Activated CD4-positive, alpha-beta T cell treated with anti-CD3 and anti-CD28 coated beads, Interleukin-2, amount 10 ng/mL, durations not matched to agents 7 days and 5 days (primary cell): ENCODE results near the gene DUSP28. TPM values are rescaled to one million over a fixed set of nuclear protein-coding genes. Genes with fewer than 3 reads are reported as not detected.
A peak's percentile ranks its signal among the peaks of the same experiment; 100 is the strongest.
"Not testable (repeated sequence)": the region's sequence is repeated elsewhere in the genome, so short reads cannot be mapped to it uniquely, and the experiment has no call there.

Source experiments
- CTCF ChIA-PET: fragments of 350-600 bp; sonication (Branson Sonifier 250); formaldehyde crosslinking; loops from one replicate; lab custom pipeline; 2021; ENCODE audit warnings: antibody characterized with exemption; lab: Charles Lee
- POLR2A ChIA-PET: fragments of 350-600 bp; sonication (Branson Sonifier 250); formaldehyde crosslinking; loops from one replicate; lab custom pipeline; 2021; ENCODE audit warnings: antibody characterized with exemption; lab: Charles Lee
- DNase-seq: peaks from one replicate; pipeline ENCODE4 v3.0.0-alpha.2; 2020
- H3K27ac Mint-ChIP-seq: one replicate; pipeline ENCODE4 v1.8.0; 2021; ENCODE audit warnings: mild to moderate bottlenecking, moderate library complexity, mixed read lengths
- H3K27me3 Mint-ChIP-seq: one replicate; pipeline ENCODE4 v1.8.0; 2021; ENCODE audit warnings: mixed read lengths
- H3K36me3 Mint-ChIP-seq: one replicate; pipeline ENCODE4 v1.8.0; 2021; ENCODE audit warnings: low read depth, mixed read lengths
- H3K4me1 Mint-ChIP-seq: one replicate; pipeline ENCODE4 v1.8.0; 2021; ENCODE audit warnings: mixed read lengths
- H3K4me3 Mint-ChIP-seq: one replicate; pipeline ENCODE4 v1.8.0; 2021; ENCODE audit warnings: mild to moderate bottlenecking, moderate library complexity, mixed read lengths
- H3K9me3 Mint-ChIP-seq: one replicate; pipeline ENCODE4 v1.8.0; 2021; ENCODE audit warnings: mixed read lengths
- total RNA-seq, 2 experiments: library from RNA; stranded (reverse); gene quantifications; one replicate each; pipeline ENCODE4 v1.2.3, GENCODE V29; 2021

Gene DUSP28
- total RNA-seq, 2 experiments from 2014 or later = 9.6 to 11.6 TPM

DNA sequence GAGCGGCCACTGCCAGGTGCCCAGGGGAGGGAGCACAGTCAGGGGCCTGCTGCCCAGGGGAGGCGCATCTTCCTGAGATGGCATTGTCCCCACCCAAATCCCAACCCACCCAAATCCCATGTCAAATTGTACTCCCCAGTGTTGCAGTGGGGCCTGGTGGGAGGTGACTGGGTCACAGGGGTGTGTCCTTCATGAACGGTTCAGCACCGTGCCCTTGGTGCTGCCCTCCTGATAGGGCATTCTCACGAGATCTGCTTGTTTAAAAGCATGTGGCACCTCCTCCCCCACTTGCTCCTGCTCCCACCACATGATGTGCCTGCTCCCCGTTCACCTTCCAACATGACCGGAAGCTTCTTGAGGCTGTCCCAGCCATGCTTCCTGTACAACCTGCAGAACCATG lies 30.0 kb upstream of the DUSP28 start:
- Mint-ChIP-seq H3K27me3 (no peaks in the 10 kb centered on the region), H3K4me1 (no peaks in the 10 kb centered on the region), H3K9me3 (peaks cover 51% of the 10 kb centered on the region), H3K4me3 (no peak overlapping the region), H3K27ac (no peak overlapping the region), H3K36me3 (peaks cover 89% of the 10 kb centered on the region)
- POLR2A ChIA-PET = no interaction called here
- CTCF ChIA-PET = no interaction called here
- no peak for DNase-seq

DNA sequence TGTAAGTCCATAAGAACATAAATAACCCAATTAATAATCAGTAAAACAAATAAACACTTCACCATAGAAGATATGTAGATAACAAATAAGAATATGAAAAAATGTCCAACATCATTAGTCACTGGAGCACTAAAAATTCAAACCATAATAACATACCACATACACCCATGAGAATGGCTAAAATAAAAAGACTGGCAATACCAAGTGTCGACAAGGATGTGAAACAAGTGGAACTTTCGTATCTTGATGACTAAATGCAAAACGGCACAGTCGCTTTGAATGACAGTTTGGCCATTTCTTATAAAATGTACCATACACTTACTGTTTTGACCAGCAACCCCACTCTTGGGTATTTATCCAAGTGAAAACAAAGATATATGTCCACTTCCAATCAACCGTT lies 29.1 kb upstream of the DUSP28 start:
- ChIA-PET CTCF (no interaction called here), POLR2A (no interaction called here)
- no peaks in the 10 kb centered on the region for H3K27me3 Mint-ChIP-seq
- H3K36me3 Mint-ChIP-seq = peaks cover 86% of the 10 kb centered on the region
- H3K4me3 Mint-ChIP-seq = no peak overlapping the region
- H3K4me1 Mint-ChIP-seq = no peaks in the 10 kb centered on the region
- no peak overlapping the region for H3K27ac Mint-ChIP-seq
- H3K9me3 Mint-ChIP-seq = peaks cover 46% of the 10 kb centered on the region
- no peak for DNase-seq

DNA sequence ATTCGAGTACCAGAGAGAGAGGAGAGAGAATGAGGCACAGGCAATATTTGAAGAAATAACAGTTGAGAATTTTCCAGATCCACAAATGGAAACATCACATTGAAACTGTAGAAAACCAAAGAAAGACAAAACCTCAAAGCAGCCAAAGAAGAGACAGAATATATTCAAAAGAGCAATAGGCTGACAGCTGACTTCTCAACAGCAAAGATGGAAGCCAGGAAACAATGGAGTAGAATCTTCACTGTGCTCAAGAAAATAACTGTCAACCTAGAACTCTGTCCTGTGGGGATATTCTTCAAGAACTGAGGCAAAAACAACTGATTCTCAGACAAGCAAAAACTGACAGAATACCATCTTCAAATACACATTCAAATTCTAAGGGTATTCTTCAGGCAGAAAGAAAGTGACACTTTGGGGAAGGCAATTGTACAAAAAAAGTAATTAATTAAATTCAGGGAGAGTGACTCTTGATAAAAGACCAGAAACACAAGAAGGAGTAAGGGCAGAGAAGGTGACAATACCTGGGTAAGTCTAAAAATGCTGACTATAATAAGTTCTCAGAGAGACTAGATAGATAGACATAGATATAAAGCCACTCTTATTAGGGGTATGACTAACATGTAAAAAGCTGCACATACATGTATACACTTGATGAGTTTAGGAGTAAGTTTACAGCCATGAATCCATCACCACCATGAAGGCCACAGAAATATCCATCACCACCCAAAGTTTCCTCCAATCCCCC lies 28.0 kb upstream of the DUSP28 start:
- ChIA-PET CTCF (no interaction called here), POLR2A (no interaction called here)

DNA sequence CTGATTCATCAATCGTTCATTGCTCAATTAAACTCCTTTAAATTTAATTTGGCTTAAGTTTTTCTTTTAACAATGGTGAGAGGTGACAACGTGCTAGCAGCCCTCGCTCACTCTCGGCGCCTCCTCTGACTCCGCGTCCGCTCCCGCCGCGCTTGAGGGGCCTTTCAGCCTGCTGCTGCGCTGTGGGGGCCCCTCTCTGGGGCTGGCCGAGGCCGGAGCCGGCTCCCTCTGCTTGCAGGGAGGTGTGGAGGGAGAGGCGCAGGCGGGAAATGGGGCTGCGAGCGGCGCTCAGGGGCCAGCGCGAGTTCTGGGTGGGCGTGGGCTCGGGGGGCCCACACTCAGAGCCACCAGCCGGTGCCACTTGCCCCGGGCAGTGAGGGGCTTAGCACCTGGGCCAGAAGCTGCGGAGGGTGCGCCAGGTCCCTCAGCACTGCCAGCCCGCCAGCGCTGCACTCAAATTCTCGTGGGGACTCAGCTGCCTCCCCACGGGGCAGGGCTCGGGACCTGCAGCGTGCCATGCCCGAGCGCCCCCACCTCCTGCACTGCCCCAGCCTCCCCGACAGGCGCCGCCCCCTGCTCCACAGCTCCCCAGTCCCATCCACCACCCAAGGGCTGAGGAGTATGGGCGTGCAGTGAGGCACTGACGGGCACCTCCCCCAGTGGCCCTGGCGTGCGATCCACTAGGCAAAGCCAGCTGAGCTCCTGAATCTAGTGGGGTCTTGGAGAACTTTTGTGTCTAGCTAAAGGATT lies 22.0 kb upstream of the DUSP28 start:
- H3K27ac Mint-ChIP-seq = no peak overlapping the region
- H3K4me3 Mint-ChIP-seq = no peak overlapping the region
- H3K27me3 Mint-ChIP-seq = no peaks in the 10 kb centered on the region
- ChIA-PET POLR2A (no interaction called here), CTCF (no interaction called here)
- peaks cover 55% of the 10 kb centered on the region for H3K36me3 Mint-ChIP-seq
- no peaks in the 10 kb centered on the region for H3K4me1 Mint-ChIP-seq
- peaks cover 4% of the 10 kb centered on the region for H3K9me3 Mint-ChIP-seq
- no peak for DNase-seq

More for the DNA sequence above, 28.0 kb upstream of the DUSP28 start:
- no peak overlapping the region for H3K27ac Mint-ChIP-seq
- H3K4me1 Mint-ChIP-seq = no peaks in the 10 kb centered on the region
- H3K27me3 Mint-ChIP-seq = no peaks in the 10 kb centered on the region
- peaks cover 39% of the 10 kb centered on the region for H3K9me3 Mint-ChIP-seq
- peaks cover 75% of the 10 kb centered on the region for H3K36me3 Mint-ChIP-seq
- H3K4me3 Mint-ChIP-seq = no peak overlapping the region
- DNase-seq = no peak

DNA sequence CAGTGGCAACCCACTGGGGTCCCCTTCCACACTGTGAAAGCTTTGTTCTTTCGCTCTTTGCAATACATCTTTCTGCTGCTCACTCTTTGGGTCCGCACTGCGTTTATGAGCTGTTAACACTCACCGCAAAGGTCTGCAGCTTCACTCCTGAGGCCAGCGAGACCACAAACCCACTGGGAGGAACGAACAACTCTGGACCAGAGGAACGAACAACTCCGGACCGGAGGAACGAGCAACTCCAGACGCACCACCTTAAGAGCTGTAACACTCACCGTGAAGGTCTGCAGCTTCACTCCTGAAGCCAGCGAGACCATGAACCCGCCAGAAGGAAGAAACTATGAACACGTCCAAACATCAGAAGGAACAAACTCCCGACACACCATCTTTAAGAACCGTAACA lies 21.1 kb upstream of the DUSP28 start:
- POLR2A ChIA-PET = not testable (repeated sequence)
- CTCF ChIA-PET = interaction anchor here (0.6 kb wide), 1 partner anchor 43 kb away, joined by 6 read pairs; no protein-coding TSS in a partner anchor

DNA sequence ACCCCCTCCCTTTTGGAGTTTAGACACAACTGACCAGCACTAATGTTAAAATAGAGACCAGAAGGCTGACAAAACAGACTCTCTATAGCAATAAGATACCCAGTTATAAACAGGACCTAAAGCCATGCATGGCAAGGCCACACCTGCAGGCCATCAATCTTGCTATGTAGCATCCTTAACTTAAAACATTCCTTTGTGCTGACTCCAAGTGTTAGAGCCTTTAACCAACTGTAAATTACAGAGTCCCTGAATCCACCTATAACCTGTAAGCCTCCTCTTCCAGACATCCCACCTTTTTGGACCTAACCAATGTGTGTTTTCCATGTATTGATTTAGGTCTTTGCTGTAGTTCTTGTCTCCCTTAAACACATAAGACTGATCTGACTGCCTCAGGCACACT lies 20.3 kb upstream of the DUSP28 start:
- Mint-ChIP-seq H3K27ac (no peak overlapping the region), H3K27me3 (no peaks in the 10 kb centered on the region), H3K9me3 (no peaks in the 10 kb centered on the region), H3K36me3 (peaks cover 48% of the 10 kb centered on the region), H3K4me1 (no peaks in the 10 kb centered on the region), H3K4me3 (no peak overlapping the region)
- CTCF ChIA-PET = no interaction called here
- DNase-seq = no peak
- POLR2A ChIA-PET = no interaction called here

More for the DNA sequence above, 21.1 kb upstream of the DUSP28 start:
- not testable (repeated sequence) for H3K9me3 Mint-ChIP-seq, H3K27ac Mint-ChIP-seq, H3K27me3 Mint-ChIP-seq, H3K4me1 Mint-ChIP-seq, H3K4me3 Mint-ChIP-seq, DNase-seq
- peaks cover 51% of the 10 kb centered on the region for H3K36me3 Mint-ChIP-seq

DNA sequence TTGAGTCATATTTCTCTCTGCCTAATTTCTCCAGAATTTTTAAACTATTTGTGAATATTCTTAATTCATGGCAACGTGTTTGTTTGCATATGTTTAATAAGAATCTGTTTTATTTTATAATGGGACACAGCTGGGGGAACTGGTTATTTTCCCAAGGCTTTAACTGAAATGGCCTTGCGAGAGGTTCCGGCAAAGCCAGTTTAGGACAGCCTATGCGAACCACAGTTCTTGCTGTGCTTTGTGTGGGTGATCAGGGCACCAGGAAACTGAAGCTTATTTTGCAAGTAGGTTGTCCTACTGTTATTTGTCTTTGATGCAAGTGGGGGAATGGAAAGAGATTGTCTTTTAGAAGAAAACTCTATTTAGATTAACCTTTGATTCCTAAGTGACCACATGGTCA lies 8.9 kb upstream of the DUSP28 start:
- Mint-ChIP-seq H3K36me3 (peaks cover 40% of the 10 kb centered on the region), H3K4me1 (peaks cover 3% of the 10 kb centered on the region), H3K27me3 (no peaks in the 10 kb centered on the region), H3K4me3 (no peak overlapping the region), H3K27ac (no peak overlapping the region), H3K9me3 (peaks cover 13% of the 10 kb centered on the region)
- DNase-seq = no peak
- ChIA-PET POLR2A (no interaction called here), CTCF (interaction anchor here (0.6 to 5.4 kb wide), 3 partner anchors 12 to 1134 kb away, joined by 3 to 29 read pairs (median 3); no protein-coding TSS in a partner anchor)

DNA sequence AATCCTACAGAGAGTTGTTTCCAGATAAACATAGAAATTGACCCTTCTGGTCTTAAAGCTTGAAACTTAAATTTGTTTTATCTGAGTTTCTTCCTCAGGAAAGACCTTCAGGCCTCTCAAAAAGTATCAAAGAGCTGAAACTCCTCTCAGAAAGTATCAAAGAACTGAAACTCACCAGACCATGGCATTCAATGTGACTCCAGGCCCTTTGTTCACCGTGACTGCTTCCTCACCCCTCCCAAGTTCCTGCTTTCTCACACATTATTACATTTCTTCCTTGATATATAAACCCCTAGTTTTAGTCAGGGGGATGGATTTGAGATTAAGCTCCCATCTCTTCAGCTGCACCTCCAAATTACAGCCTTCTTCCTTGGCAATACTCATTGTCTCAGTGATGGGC lies 8.3 kb upstream of the DUSP28 start:
- H3K4me3 Mint-ChIP-seq = no peak overlapping the region
- peaks cover 13% of the 10 kb centered on the region for H3K9me3 Mint-ChIP-seq
- peaks cover 45% of the 10 kb centered on the region for H3K36me3 Mint-ChIP-seq
- DNase-seq = no peak
- ChIA-PET POLR2A (no interaction called here), CTCF (interaction anchor here (0.6 to 5.4 kb wide), 3 partner anchors 12 to 1133 kb away, joined by 3 to 29 read pairs (median 3); no protein-coding TSS in a partner anchor)
- H3K27me3 Mint-ChIP-seq = no peaks in the 10 kb centered on the region
- peaks cover 8% of the 10 kb centered on the region for H3K4me1 Mint-ChIP-seq
- no peak overlapping the region for H3K27ac Mint-ChIP-seq

DNA sequence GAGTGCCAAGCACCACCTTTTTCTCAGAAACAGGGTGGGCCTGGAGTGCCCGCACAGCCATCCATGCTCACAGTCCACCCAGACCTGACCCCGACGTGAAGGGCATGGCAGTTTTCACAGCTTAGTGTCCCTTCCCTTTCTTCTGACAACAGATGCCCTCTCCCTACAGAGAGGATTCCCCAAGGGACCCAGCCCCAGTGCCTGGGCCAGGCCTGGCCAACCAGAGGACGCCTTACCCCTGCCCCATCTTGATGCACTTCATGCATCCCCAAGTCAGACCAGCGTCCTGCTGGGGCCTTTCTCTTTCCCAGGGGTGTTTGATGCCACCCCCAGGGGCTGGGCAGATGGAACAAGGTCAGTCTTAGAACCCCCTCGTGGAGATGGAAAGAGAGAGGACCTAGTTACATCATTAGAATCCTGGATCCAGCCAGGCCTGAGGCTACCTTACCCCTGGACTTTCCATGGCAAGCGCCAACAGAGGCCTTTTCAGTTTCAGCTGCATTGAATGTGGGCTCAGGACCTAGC lies 6.1 kb upstream of the DUSP28 start:
- Mint-ChIP-seq H3K9me3 (peaks cover 13% of the 10 kb centered on the region), H3K4me3 (no peak overlapping the region), H3K27me3 (no peaks in the 10 kb centered on the region), H3K4me1 (peaks cover 24% of the 10 kb centered on the region), H3K27ac (no peak overlapping the region), H3K36me3 (peaks cover 51% of the 10 kb centered on the region)
- POLR2A ChIA-PET = no interaction called here
- CTCF ChIA-PET = interaction anchor here (0.9 to 5.4 kb wide), 3 partner anchors 12 to 40 kb away, joined by 3 to 29 read pairs (median 5); partner anchors contain the start of gene RNPEPL1
- no peak for DNase-seq

DNA sequence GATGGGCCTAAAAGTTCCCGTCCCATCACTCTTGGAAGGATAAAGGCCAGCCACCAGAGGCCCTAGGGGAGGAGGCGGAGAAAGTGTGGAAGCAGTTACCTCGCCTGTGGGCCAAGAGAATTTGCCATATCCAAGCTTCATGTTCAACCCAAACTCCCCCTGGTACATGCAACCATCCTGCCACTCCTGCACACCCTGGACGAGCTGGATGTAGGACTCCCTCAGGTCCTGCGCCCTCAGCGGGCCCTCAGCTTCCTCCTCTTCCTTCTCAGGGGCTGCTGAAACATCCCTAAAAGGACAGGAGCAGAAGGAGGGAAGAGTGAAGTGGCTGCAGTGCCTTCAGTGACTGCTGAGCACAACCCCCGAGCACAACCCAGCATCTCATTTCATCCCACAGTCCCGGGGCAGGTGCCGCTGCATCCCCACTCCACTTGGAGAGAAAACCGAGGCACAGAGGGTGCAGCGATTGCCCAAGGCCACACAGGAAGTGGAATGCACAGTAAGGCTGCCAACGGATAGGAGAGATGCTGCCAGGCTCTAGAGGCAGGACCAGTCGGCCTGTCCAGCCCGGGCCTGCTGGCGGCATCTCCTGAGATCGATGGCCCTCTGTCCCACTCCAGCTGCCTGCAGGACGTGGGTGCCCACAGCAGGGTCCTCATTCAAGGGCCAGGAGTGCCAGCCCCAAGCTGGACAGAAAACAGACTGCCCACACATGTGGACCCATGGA lies 5.2 kb upstream of the DUSP28 start:
- peaks cover 33% of the 10 kb centered on the region for H3K4me1 Mint-ChIP-seq
- peaks cover 13% of the 10 kb centered on the region for H3K9me3 Mint-ChIP-seq
- peaks cover 59% of the 10 kb centered on the region for H3K36me3 Mint-ChIP-seq
- ChIA-PET POLR2A (no interaction called here), CTCF (interaction anchor here (0.9 to 5.4 kb wide), 3 partner anchors 11 to 41 kb away, joined by 3 to 29 read pairs (median 5); partner anchors contain the start of gene RNPEPL1)
- no peak for DNase-seq
- no peaks in the 10 kb centered on the region for H3K27me3 Mint-ChIP-seq
- peak overlapping the region; percentile 36 for H3K27ac Mint-ChIP-seq
- H3K4me3 Mint-ChIP-seq = no peak overlapping the region

DNA sequence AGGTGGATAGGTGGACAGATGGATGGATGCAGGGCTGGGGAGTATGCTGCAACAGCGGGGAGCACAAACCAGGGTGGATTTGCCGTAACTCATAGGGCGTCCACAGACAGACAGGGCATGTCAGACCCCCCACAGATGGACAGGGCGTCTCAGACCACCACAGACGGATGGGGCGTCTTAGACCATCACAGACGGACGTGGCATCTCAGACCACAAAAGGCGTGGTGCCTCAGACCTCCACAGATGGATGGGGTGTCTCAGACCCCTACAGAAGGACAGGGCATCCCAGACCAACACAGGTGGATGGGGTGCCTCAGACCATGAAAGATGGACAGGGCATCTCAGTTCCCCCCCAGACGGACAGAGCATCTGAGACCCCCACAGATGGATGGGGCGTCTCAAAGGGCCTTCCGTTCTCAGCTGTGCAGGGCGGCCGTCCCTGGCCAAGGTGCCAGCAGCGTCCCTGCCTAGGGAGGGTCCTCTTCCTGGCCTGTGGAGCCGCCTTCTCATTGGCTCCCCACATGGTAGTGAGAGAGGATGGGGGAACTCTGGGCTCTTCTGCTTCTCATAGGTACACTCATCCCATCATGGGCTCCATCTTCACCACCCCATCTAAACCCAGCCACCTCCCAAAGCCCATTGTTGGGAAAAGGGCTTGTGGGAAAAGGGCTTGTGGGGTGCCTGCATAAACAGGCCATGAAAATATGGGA lies 4.5 kb upstream of the DUSP28 start:
- H3K27ac Mint-ChIP-seq = no peak overlapping the region
- ChIA-PET CTCF (interaction anchor here (1.5 to 5.4 kb wide), 2 partner anchors 10 to 13 kb away, joined by 5 to 29 read pairs; partner anchors contain the start of gene RNPEPL1), POLR2A (no interaction called here)
- H3K27me3 Mint-ChIP-seq = no peaks in the 10 kb centered on the region
- peaks cover 12% of the 10 kb centered on the region for H3K9me3 Mint-ChIP-seq
- peaks cover 55% of the 10 kb centered on the region for H3K36me3 Mint-ChIP-seq
- DNase-seq = no peak
- H3K4me3 Mint-ChIP-seq = no peak overlapping the region
- peaks cover 34% of the 10 kb centered on the region for H3K4me1 Mint-ChIP-seq
